ENCODE results near the gene ACYP1. TPM values are rescaled to one million over a fixed set of nuclear protein-coding genes. Genes with fewer than 3 reads are reported as not detected.

The ACYP1 gene
- total RNA-seq, 1 experiment from 2014 or later: 11.7 TPM

DNA sequence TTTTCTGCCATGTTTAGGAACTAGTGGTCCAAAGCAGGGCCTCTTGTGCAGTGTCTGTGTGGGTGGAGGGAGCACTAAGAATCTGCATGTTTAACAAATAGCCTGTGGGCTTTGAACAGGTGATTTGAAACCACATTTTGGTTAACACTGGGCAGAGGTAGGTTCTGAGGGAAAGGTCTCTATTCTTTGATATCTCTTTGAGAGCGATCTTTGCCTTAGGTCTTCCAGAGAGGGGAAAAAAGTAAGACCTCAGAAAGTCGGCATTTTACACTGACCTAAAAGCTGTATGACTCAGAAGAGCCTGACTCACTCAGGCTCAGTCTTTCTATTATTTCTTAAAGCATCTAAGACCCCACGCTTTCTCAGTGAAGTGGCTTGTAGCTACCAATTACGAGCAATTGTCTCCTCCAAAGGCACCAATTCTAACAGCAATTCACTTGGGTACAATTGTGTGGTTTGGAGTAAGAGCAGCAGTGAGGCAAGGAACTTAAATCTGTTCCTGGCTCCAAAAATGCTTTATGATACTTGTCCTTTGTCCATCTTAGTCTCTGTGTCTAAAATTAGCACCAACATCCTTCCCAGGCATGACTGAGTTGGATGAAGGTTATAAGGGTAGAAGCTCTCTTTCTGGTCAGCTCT, 52.3 kb downstream of the ACYP1 start:
- BruUV-seq (replicated peaks): no TSS peak
- peak; percentile 33 for DNase-seq (ENCODE audit: unreplicated experiment)
- Mint-ChIP-seq H3K4me3 (ENCODE audit: unreplicated experiment) (no peak overlapping the region), H3K4me1 (ENCODE audit: insufficient read depth, unreplicated experiment) (no peaks in the 10 kb centered on the region), H3K9me3 (ENCODE audit: unreplicated experiment) (no peaks in the 10 kb centered on the region), H3K27ac (ENCODE audit: low read depth, unreplicated experiment) (no peak overlapping the region), H3K36me3 (ENCODE audit: insufficient read depth, unreplicated experiment) (peaks cover 81% of the 10 kb centered on the region), H3K27me3 (ENCODE audit: insufficient read depth, unreplicated experiment) (no peaks in the 10 kb centered on the region)
- TF ChIP-seq, protein P1, sequence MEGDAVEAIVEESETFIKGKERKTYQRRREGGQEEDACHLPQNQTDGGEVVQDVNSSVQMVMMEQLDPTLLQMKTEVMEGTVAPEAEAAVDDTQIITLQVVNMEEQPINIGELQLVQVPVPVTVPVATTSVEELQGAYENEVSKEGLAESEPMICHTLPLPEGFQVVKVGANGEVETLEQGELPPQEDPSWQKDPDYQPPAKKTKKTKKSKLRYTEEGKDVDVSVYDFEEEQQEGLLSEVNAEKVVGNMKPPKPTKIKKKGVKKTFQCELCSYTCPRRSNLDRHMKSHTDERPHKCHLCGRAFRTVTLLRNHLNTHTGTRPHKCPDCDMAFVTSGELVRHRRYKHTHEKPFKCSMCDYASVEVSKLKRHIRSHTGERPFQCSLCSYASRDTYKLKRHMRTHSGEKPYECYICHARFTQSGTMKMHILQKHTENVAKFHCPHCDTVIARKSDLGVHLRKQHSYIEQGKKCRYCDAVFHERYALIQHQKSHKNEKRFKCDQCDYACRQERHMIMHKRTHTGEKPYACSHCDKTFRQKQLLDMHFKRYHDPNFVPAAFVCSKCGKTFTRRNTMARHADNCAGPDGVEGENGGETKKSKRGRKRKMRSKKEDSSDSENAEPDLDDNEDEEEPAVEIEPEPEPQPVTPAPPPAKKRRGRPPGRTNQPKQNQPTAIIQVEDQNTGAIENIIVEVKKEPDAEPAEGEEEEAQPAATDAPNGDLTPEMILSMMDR (IDR thresholded peaks at IDR 0.05; ENCODE audit: unreplicated experiment): no peak
- ChIA-PET POLR2A (interaction anchor here (0.6 to 0.7 kb wide), 3 partner anchors 11 to 104 kb away, joined by 3 read pairs; no protein-coding TSS in a partner anchor), CTCF (no interaction called here)
- intact Hi-C loops (cut with micrococcal nuclease): no loop called here

DNA sequence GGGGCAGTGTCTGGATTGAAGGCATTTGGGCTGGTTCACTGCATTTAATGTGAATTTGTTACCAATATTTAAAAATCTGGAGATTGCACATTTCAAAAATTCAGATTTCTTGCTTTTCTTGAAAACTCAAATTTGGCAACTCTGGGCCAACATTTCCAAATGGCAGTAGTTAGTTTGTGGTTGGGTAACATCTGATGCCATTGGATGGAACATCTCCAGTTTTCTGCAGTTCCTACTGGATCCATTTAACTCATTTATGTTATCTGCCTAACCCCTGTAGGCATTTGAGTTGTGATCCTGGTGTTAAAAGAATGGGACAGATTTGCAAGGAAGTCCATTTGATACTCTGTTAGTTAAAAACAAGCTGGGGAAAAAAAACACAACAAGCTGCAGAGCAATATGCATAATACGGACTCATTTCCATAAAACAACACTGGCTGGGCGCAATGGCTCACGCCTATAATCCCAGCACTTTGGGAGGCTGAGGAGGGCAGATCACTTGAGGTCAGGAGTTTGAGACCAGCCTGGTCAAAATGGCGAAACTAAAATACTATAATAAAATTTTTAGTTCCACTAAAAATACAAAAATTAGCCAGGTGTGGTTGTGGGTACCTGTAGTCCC, 53.2 kb downstream of the ACYP1 start:
- H3K9me3 Mint-ChIP-seq (ENCODE audit: unreplicated experiment): no peaks in the 10 kb centered on the region
- POLR2A ChIA-PET: interaction anchor here (0.6 to 1.3 kb wide), 2 partner anchors 53 to 103 kb away, joined by 3 to 4 read pairs; partner anchors contain the start of gene ACYP1
- no peaks in the 10 kb centered on the region for H3K27me3 Mint-ChIP-seq (ENCODE audit: insufficient read depth, unreplicated experiment)

DNA sequence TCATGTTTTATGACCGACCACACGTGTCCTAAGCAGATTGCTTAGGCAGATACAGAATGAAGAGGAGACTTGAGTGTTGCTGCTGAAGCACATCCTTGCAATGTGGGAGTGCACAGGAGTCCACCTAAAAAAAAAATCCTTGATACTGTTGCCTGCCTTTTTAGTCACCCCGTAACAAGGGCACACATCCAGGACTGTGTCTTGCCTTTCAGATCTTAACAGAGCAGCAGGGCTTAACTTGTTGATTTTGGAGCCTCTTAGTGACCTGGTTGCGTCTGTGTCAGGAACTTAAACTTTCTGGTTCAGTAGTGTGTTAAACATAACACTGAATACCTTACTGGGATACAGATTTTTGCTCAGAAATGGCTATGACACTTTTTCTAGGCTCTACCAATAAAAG, 54.6 kb downstream of the ACYP1 start:
- no peaks in the 10 kb centered on the region for H3K9me3 Mint-ChIP-seq (ENCODE audit: unreplicated experiment)
- no peak overlapping the region for H3K4me3 Mint-ChIP-seq (ENCODE audit: unreplicated experiment)
- intact Hi-C loops (cut with micrococcal nuclease): no loop called here
- BruUV-seq (replicated peaks): no TSS peak
- H3K27ac Mint-ChIP-seq (ENCODE audit: low read depth, unreplicated experiment): no peak overlapping the region
- POLR2A ChIA-PET: no interaction called here
- CTCF ChIA-PET: no interaction called here
- no peaks in the 10 kb centered on the region for H3K27me3 Mint-ChIP-seq (ENCODE audit: insufficient read depth, unreplicated experiment)
- DNase-seq (ENCODE audit: unreplicated experiment): no peak
- peaks cover 88% of the 10 kb centered on the region for H3K36me3 Mint-ChIP-seq (ENCODE audit: insufficient read depth, unreplicated experiment)
- H3K4me1 Mint-ChIP-seq (ENCODE audit: insufficient read depth, unreplicated experiment): peaks cover under 1% of the 10 kb centered on the region
- TF ChIP-seq, protein P1 (IDR thresholded peaks at IDR 0.05; ENCODE audit: unreplicated experiment): no peak

More for the DNA sequence above, 53.2 kb downstream of the ACYP1 start:
- peaks cover 82% of the 10 kb centered on the region for H3K36me3 Mint-ChIP-seq (ENCODE audit: insufficient read depth, unreplicated experiment)
- intact Hi-C loops (cut with micrococcal nuclease): no loop called here
- no peaks in the 10 kb centered on the region for H3K4me1 Mint-ChIP-seq (ENCODE audit: insufficient read depth, unreplicated experiment)
- BruUV-seq (replicated peaks): no TSS peak
- CTCF ChIA-PET: interaction anchor here (0.9 kb wide), 1 partner anchor 106 kb away, joined by 3 read pairs; no protein-coding TSS in a partner anchor
- no peak overlapping the region for H3K27ac Mint-ChIP-seq (ENCODE audit: low read depth, unreplicated experiment)
- peak; percentile 15 for DNase-seq (ENCODE audit: unreplicated experiment)
- no peak overlapping the region for H3K4me3 Mint-ChIP-seq (ENCODE audit: unreplicated experiment)
- TF ChIP-seq, protein P1 (IDR thresholded peaks at IDR 0.05; ENCODE audit: unreplicated experiment): no peak

DNA sequence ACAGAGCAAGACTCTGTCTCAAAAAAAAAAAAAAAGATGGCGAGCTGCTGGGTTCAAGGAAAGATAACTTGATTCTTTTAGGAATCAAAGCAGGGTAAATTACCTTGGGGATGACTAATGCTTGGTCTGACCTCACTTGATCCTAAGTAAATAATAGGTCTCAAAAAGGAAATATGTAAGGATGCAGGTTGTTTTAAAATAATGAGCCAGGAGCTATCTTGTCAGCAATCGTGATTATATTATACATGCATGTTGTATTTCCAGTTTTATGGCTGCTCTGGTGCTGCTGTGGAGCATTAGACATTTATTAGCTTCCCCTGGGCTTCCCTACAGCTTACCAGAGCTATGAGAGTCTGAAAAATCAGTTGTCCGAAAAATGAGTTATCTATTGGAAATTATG, 58.5 kb downstream of the ACYP1 start:
- TF ChIP-seq, protein P1 (IDR thresholded peaks at IDR 0.05; ENCODE audit: unreplicated experiment): no peak
- BruUV-seq (replicated peaks): no TSS peak
- Mint-ChIP-seq H3K4me3 (ENCODE audit: unreplicated experiment) (no peak overlapping the region), H3K9me3 (ENCODE audit: unreplicated experiment) (no peaks in the 10 kb centered on the region), H3K27me3 (ENCODE audit: insufficient read depth, unreplicated experiment) (no peaks in the 10 kb centered on the region), H3K27ac (ENCODE audit: low read depth, unreplicated experiment) (no peak overlapping the region), H3K4me1 (ENCODE audit: insufficient read depth, unreplicated experiment) (peaks cover 16% of the 10 kb centered on the region), H3K36me3 (ENCODE audit: insufficient read depth, unreplicated experiment) (peaks cover 69% of the 10 kb centered on the region)
- ChIA-PET CTCF (interaction anchor here (0.6 to 2.1 kb wide), 3 partner anchors 61 to 452 kb away, joined by 3 to 8 read pairs (median 3); no protein-coding TSS in a partner anchor), POLR2A (interaction anchor here (0.6 to 1.4 kb wide), 2 partner anchors 9 to 704 kb away, joined by 3 to 6 read pairs; no protein-coding TSS in a partner anchor)
- intact Hi-C loops (cut with micrococcal nuclease): no loop called here
- DNase-seq (ENCODE audit: unreplicated experiment): no peak

Measured in MCF 10A (cell line).